ENCODE data around the gene FOSB. TPM values are rescaled to one million over a fixed set of nuclear protein-coding genes. Genes with fewer than 3 reads are reported as not detected.

FOSB gene
- total and polyA plus RNA-seq, 9 of the 15 experiments (the other 6 are each of a cell fraction or from before 2014, with no cell fraction given), result 0.11 to 2.7 (median 0.73) TPM

DNA sequence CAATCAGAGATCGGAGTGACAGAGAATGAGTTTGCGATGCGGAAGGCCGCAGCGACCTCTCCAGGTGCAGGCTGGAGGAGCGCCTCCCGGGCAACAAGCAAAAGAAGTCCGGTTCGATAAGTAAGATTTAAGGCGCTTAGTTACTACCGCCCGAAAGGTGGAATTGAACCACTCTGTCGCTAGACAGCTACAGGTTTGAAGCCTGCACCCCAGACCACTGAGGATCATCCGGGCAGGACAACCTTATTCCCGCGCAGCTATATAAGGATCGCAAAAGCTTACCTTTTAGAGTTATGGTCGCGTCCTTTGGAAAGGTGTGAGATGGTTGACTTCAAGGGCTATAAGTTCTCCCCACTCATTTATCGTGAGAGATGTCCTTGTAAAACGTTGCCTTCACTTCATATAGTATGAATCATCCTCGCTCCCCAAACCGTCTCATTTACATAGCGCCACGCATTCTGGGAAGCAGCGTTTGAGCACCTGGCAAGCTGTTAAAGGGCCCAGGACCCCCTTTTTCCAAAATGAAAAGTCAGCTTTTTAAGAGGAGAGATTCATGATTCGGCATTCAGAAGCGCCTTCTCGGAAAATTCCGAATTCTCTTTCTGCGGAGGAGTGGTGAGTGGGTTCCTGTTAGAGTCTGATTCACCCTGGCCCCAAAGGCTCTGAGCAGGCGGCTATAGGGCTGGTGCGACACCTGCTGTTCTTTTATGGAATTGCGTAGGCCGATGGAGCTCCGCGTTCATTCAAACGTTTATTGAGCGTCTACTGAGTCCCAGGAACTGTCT, 10.8 kb downstream of the FOSB start (continued):
- TF ChIP-seq ZBTB11 (CRISPR knock-in tag; IDR thresholded peaks at IDR 0.05), result peak in 1 of 3 experiments; percentile 62; a peak in 2 of 6 replicates
- no peak for TF ChIP-seq RBM14 (IDR thresholded peaks at IDR 0.05; ENCODE audit: borderline replicate concordance, insufficient read depth, low read depth, low read length)
- peak; percentile 83 for TF ChIP-seq RFX1 (IDR thresholded peaks at IDR 0.05)
- no peak for TF ChIP-seq E4F1 (CRISPR knock-in tag; IDR thresholded peaks at IDR 0.05; ENCODE audit: borderline replicate concordance)
- no peak for TF ChIP-seq HBP1 (CRISPR knock-in tag; IDR thresholded peaks at IDR 0.05)
- TF ChIP-seq PURB (CRISPR knock-in tag; IDR thresholded peaks at IDR 0.05; ENCODE audit: low read depth), result no peak
- no peak for TF ChIP-seq SUPT5H (IDR thresholded peaks at IDR 0.05)
- TF ChIP-seq PTBP1 (IDR thresholded peaks at IDR 0.05; ENCODE audit: low read depth, low read length), result peak; percentile 84; the same call in 1 of the 2 replicates
- peak; percentile 87 for TF ChIP-seq FOSL1 (tag; conservative IDR thresholded peaks at IDR 0.05)
- TF ChIP-seq ZFPM2 (CRISPR knock-in tag; IDR thresholded peaks at IDR 0.05), result no peak
- TF ChIP-seq, protein P1, sequence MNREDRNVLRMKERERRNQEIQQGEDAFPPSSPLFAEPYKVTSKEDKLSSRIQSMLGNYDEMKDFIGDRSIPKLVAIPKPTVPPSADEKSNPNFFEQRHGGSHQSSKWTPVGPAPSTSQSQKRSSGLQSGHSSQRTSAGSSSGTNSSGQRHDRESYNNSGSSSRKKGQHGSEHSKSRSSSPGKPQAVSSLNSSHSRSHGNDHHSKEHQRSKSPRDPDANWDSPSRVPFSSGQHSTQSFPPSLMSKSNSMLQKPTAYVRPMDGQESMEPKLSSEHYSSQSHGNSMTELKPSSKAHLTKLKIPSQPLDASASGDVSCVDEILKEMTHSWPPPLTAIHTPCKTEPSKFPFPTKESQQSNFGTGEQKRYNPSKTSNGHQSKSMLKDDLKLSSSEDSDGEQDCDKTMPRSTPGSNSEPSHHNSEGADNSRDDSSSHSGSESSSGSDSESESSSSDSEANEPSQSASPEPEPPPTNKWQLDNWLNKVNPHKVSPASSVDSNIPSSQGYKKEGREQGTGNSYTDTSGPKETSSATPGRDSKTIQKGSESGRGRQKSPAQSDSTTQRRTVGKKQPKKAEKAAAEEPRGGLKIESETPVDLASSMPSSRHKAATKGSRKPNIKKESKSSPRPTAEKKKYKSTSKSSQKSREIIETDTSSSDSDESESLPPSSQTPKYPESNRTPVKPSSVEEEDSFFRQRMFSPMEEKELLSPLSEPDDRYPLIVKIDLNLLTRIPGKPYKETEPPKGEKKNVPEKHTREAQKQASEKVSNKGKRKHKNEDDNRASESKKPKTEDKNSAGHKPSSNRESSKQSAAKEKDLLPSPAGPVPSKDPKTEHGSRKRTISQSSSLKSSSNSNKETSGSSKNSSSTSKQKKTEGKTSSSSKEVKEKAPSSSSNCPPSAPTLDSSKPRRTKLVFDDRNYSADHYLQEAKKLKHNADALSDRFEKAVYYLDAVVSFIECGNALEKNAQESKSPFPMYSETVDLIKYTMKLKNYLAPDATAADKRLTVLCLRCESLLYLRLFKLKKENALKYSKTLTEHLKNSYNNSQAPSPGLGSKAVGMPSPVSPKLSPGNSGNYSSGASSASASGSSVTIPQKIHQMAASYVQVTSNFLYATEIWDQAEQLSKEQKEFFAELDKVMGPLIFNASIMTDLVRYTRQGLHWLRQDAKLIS (CRISPR knock-in tag; IDR thresholded peaks at IDR 0.05), result no peak
- 0 out of 2 replicates have a peak, but pooled peaks have one; percentile 39 for TF ChIP-seq FOXP4 (CRISPR knock-in tag; IDR thresholded peaks at IDR 0.05; ENCODE audit: borderline replicate concordance)
